GM18909 (cell line): ENCODE data around the gene VWA3B.

Source experiments
- ATAC-seq: cut with Tn5 transposase; IDR thresholded peaks from one replicate; pipeline ENCODE4 v1.9.1; 2021; ENCODE audit warnings: mild to moderate bottlenecking; ENCODE audit not compliant: unreplicated experiment, poor library complexity

The VWA3B gene

DNA sequence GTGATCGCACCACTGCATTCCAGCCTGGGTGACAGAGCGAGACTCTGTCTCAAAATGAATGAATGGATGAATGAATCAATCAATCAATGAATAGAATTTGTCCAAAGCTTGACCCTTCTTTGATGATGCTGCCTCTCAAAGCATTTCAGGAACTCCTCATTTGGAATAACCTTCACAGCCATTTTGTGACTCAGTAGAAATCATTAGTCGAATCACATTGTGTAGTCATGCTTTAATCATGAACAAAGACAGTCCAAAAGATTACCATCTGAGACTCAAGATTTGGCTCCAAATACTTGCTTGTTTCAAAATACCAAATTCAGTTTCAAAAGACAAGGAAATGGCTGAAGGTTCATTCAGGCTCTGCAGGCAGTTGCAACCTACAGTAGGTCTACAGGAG is 83.1 kb downstream of the VWA3B start:
- no peak for ATAC-seq

- no peak for ATAC-seq
These were observed 85.3 kb downstream of the VWA3B start for GRCh38 chr2:98172150-98172765.

DNA sequence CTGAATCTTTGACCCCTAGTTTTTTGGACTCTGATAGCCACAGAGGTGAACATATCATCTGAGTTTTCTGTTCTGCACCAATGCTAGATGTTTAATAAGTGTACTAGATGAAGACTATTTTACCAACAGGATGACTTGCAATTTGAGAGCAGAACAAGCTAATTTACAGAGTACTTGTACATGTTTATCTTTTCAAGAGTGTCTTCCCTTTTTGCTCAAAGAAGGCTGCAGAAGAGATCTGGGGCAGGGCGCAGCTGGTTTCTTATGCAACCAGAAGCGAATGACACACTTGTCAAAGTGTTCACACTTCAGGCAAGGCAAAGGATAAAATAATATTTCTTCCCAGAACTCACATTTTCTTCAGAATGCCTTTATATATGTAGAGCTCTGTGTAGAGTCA is 86.0 kb downstream of the VWA3B start:
- ATAC-seq: no peak

- ATAC-seq: no peak
These were observed 88.8 kb downstream of the VWA3B start for GRCh38 chr2:98175811-98176210.

DNA sequence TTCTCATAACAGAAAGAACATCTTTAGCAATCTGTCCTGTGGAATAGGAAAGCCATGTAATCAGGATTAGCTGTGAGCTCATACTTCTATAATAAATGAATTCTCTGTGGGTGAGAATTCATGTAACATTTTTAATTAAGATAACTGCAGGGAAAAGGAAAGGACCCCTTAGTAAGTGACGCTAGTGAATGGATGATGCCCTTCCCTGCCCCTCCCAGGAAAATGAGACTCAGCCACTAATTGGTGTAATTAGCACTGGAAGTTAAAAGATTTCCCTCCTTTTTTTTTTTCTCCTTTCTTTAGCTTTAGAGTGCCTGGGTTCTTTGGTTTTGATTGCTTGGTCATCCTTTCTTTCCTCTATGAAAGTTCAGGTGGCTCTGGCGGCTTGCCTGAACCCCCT is 90.3 kb downstream of the VWA3B start:
- ATAC-seq: no peak

GRCh38 chr2:98177986-98178385 is 91.0 kb downstream of the VWA3B start:
- no peak for ATAC-seq

- ATAC-seq: no peak
These were observed 93.5 kb downstream of the VWA3B start for GRCh38 chr2:98180456-98180855.

DNA sequence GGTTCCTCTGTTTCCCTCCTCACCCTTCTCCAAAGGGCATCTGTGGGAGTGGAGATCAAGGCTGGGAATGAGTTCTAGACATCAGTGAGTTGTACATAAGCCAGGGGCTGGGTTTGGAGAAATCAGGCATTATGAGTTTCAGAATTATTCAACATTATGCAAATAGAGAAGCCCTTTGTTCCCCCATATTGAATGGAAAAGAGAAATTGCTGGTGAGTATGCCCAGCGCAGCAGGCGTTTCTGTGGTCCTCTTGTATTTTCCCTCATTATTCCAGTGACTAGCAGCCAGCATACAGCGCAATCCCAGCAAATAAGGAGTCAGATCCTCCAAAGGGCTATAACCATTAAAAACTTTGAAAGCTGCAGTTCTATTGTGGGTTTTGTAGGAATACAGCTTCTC is 94.4 kb downstream of the VWA3B start:
- no peak for ATAC-seq

DNA sequence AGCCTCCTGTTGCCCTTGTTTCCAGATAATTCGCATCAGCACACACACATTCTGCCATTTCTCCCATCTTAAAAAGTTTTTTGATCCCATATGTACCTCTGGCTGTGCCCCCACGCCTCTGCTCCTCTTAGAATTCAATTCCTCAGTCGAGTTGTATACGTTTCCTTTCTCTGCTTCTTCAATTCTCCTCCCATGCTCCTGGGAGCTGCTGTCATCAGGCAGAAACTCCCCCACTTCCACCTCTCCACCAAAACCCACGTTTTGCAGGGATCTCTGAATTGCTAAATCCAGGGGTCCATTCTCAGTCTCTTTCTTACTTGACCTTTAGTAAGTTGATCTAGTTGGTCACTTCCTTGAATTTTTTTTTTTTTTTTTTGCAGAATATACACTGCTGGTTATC is 98.8 kb downstream of the VWA3B start:
- ATAC-seq: no peak

- no peak for ATAC-seq
These were observed 100.2 kb downstream of the VWA3B start for GRCh38 chr2:98187194-98187593.

GRCh38 chr2:98188351-98189046 is 101.5 kb downstream of the VWA3B start:
- no peak for ATAC-seq

DNA sequence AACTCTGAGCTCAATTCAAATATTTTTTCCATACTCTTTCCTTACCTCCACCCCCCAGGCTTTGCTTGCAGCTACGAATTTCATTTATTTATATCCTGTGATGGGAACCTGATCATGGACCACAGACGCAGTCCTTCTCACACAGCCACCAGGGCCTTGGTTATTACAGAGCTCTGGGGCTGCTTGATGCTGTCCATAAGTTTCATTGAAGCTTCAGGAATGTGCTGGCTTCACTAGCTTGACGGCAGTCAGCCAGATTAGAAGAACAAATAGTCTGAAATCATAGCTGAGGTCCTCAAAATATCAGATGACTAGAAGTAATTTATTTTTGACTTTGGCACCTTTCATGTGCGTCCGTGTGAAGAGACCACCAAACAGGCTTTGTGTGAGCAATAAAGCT is 104.9 kb downstream of the VWA3B start:
- ATAC-seq: no peak

DNA sequence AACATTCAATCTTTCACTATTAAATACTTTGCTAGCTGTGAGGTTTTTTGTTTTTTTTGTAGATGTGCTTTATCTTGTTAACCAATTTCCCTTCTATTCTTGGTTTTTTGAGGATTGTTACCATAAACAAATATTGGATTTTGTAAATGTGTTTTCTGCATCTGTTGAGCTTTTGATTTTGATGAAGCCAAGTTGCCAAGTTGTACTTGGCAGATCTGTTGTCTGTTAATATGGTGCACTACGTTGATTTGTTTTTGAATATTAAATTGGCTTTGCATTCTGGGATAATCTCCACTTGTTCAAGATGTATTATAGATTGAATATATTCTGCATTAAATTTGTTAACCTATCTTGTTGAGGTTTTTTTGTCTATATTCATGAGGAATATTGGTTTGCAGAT is 114.6 kb downstream of the VWA3B start:
- ATAC-seq: no peak

DNA sequence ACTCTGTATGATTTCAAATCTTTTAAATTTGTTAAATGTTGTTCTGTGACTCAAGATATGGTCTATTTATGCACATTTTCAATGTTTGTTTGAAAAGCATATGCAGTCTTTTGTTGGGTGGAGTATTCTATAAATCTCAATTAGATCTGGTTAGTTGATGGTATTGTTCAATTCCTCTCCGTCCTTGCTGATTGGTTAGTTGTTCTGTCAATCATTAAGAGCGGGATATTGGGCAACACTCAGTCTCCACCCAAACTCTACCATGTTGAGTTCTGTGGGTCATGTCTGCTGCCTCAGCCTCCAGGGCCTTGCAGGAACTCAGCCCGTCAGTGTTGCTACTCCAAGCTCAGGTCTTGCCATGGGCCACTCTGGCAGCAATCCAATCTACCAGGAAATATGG is 118.9 kb downstream of the VWA3B start:
- no peak for ATAC-seq

GRCh38 chr2:98212092-98213000 is 125.4 kb downstream of the VWA3B start:
- no peak for ATAC-seq

GRCh38 chr2:98216616-98217015 is 129.6 kb downstream of the VWA3B start:
- no peak for ATAC-seq

DNA sequence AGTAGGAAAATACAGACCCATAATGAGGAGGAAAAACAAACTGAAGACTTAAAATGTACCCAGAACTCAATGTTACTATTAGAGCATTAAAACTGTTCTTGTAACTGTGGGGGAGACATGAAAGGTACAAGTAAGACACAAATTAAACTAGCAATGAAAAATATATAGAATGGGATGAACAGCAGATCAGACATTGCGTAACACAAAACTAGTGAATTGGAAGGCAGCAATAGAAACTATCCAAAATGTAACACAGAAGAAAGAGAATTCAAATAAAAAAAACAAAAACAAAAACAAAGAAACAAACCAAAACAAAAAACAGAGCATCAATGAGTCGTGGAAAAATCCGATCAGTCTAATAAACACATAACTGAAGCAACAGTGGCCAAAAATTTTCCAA is 132.2 kb downstream of the VWA3B start:
- no peak for ATAC-seq

DNA sequence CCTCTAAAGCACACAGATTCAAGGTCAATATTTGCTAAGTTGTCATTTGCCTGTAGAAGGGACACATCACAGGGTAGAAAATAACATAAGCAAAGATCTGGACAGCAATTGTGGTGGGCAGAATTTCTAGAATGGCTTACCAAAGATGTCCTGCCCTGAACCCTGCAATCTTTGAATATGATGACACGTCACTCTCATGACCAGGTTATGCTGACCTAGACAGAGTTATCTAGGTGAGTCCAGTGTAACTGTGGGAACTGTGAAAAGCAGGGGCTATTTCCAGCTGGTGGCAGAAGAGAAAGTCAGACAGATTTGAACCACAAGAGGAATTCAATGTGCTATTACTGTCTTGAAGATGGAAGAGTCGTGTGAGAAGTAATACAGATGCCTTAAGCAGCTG is 147.0 kb downstream of the VWA3B start:
- ATAC-seq: no peak

DNA sequence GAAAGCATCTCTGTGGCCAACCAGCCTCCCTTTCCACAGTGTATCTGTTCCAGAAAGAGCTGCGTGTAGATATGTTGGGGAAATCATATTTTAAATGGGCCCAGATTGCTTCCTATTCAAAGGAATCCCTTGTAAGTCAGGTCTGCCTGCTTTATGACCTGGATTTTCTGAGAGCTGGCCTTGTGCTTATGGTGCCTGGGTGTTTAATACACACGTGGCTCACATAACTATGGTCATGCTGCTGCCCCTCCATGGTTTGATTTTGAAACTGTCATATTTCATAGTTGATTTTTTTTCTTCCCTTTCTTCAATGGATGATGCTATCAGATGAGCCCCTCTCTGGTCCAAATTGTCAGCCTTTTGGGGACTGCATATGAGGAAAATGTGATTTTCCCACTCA is 147.8 kb downstream of the VWA3B start:
- ATAC-seq: no peak

DNA sequence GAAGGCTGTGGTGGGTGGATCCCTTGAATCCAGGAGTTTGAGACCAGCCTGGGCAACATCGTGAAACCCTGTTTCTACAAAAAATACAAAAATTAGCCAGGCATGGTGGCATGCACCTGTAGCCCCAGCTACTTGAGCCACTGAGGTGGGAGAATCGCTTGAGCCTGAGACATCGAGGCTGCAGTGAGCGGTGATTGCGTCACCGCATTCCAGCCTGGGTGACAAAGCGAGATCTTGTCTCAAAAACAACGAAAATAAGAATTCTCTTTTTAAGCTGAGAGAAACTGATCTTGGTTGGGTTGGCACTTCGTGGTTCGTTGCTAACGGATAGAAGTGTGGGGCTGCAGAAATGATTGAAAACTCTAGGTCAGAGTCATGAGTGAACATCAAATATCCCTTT is 150.0 kb downstream of the VWA3B start:
- no peak for ATAC-seq

GRCh38 chr2:98240786-98241398 is 153.9 kb downstream of the VWA3B start:
- ATAC-seq: no peak
